Amygdala (tissue), 56 donors: Measurements from ENCODE around the gene PIK3R6.
"Not testable (repeated sequence)": the region's sequence is repeated elsewhere in the genome, so short reads cannot be mapped to it uniquely, and the experiment has no call there.

Source experiments
- DNase-seq, 56 donors: peaks; one replicate each; lab custom pipeline; 2025; lab: John Stamatoyannopoulos, UW

PIK3R6 gene

GRCh38 chr17:8831234-8831849 is 36.1 kb downstream of the PIK3R6 start:
- no peak for DNase-seq

GRCh38 chr17:8830141-8830540 is 37.3 kb downstream of the PIK3R6 start:
- no peak for DNase-seq

DNA sequence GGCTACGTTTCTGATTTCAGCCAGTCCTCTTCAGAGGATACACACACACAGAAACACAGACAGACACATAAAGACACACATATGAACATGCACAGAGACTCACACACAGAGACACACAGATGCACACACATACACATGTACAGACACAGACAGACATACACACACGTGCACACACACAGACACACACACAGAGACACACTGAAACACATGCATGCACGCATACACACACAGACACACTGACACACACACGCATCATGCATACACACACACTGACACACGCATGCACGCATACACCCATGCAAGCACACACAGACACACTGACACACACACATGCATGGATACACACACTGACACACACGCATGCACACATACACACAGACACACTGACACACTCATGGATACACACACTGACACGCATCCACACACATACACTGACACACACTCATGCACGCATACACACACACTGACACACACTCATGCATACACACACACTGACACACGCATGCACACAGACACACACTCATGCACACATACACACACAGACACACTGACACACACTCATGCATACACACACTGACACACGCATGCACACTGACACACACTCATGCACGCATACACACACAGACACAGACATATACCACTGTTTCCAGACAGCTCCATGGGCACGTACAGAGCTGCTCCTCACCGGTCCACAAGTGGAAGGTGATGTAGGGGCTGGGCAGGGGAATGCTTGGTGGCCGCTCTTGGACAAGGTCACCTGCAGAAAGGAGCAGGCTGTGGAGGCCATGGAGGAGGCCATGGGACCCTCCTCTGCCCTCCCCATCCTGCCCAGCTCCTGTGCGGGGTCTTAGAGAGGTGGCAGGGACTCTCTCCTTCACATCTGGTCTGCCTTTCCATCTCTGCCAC is 38.2 kb downstream of the PIK3R6 start:
- DNase-seq: no peak

GRCh38 chr17:8828517-8828875 is 39.0 kb downstream of the PIK3R6 start:
- no peak for DNase-seq

DNA sequence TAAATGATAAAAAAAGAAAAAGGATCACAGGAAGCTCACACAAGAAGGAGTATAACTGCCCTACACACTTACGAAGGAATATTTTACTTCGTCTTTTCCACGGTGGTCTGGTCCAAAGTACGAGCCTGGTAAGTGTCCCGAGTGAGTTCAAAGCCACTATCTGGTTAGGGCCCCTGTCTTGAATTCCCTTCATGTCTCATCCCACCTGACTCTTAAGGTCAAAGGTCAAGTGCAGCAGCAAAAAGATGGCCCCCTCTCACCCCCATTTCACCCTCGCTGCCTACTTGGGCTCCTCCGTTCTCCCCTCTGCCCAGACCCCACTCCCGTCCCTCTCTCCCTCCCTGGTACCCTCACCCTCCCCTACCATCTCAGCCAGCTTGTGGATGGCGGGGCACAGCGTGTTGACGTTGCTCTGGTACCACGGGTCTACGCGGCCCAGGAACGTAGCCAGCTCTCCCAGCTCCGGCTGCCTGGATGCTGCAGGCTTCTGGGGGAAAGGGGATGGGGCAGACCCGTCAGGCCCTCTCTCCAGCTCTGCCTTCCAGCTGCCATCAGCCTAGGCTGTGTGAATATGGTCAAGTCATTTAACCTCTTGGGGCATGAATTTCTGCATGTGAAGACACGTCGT is 40.6 kb downstream of the PIK3R6 start:
- no peak for DNase-seq

DNA sequence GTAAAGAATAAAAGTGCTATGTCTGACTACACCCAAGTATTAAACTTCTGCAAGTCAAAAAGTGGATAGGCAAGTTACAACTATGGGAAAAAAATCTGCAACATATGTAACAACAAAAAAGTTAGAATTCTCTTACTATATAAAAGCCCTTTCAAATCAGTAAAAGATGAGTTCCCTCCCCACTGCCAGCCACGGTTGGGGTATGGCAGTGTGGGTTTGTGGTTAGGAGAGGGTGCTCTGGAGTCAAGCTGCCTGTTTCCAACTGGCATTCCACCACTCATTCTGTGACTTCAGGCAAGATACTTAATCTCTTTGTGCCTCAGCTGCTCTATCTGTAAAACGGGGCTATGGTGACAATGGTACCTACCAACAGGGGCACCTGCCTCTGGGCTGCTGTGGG is 41.7 kb downstream of the PIK3R6 start:
- no peak for DNase-seq

DNA sequence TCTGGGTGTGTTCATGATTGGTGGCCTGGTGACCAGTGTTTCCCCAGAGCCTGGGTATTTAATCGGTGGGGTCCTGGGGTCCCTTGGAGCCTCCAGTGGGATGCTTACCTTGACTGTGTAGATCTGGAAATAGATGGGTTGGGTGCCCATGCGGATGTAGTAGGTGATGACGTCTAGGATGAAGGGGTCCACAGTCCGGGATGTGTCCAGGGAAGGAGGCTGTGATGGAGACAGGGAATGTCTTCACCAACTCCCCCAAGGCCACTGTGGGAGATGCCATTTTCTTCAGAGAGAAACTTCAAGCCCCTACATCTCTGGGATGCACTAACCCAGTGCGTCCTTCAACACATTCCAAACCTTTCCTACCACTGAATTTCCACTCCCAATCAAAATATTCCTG is 44.2 kb downstream of the PIK3R6 start:
- DNase-seq: no peak

DNA sequence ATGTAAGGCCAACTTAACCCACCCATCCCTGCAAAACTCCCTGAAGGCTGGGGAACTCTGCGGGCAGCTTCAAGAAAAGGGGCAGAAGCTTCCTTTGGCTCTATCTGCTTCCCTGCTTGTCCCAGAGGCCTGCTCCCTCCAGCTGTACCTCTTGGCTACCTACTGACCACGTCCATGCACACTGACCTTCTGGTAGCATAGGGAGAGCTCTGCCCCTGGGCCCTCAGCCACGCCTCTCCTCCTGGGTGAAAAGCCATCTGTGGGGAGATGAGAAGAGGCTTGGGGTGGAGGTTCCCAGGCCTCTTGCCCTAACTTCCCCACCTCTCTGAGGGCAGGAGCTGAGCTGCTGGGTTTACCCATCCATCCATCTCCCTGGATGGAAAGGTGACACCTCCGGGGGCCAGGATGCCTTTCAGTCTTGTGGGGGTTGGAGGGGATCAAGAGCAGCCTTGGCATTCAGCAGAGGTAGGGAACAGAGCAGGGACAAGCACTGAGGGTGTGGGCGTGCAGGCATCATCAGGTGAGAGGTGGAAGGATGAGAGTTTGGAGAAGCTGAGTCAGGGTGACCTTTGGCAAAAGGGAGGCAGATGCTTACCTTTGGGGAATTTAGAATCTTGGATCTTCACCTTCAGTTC is 45.0 kb downstream of the PIK3R6 start:
- no peak for DNase-seq

- DNase-seq: no peak
These were observed 45.9 kb downstream of the PIK3R6 start for GRCh38 chr17:8821446-8822105.

DNA sequence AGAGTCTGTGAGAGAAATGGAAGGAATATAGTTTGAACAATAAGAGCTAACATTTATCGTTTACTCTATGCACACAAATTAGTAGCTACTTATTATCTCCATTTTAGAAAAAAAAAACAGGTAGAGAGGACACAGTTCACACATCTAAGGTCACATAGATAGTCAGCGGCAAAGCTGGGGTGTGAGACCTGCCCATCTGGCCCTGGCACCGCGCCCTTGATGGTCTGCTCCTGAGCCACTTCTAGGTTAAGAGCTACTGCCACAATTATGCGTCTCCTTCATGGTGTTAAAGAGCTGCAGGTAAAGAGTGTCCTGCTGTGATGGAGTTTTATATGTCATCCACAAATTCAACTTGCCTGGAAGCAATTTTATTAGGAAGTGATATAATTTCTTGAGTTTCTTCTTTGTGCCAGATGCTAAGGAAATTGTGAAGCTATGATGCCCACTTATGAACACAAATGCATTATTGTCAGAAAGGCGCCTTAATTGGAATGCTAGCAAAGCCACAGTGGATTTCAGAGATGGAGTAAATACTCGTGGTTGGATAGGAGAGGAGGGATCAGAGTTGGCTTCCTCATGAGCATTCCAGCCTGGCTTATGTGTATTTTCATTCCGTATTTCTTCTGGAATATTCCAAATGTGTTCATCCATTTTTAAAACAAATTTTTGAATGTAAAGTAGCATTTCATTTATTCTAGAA is 47.0 kb downstream of the PIK3R6 start:
- no peak for DNase-seq

GRCh38 chr17:8818654-8819330 is 48.7 kb downstream of the PIK3R6 start:
- DNase-seq: no peak

- no peak for DNase-seq
These were observed 49.4 kb downstream of the PIK3R6 start for GRCh38 chr17:8818047-8818446.

- DNase-seq: peak in 9 of 56 donors; percentile 2 to 30 (median 9)
These were observed 60.4 kb downstream of the PIK3R6 start for GRCh38 chr17:8806926-8807550.

GRCh38 chr17:8806253-8806925 is 61.1 kb downstream of the PIK3R6 start:
- DNase-seq: peak in 2 of 56 donors; percentile 30 to 32

GRCh38 chr17:8805396-8805795 is 62.1 kb downstream of the PIK3R6 start:
- not testable (repeated sequence) for DNase-seq

- DNase-seq: no peak
These were observed 63.7 kb downstream of the PIK3R6 start for GRCh38 chr17:8803531-8804420.

GRCh38 chr17:8801135-8801840 is 66.2 kb downstream of the PIK3R6 start:
- DNase-seq: no peak
